ENCODE data around the gene STPG1. TPM values are rescaled to one million over a fixed set of nuclear protein-coding genes. Genes with fewer than 3 reads are reported as not detected.

The STPG1 gene
- total RNA-seq, 5 donors from 2014 or later (not counting 1 experiment from before 2014, with no cell fraction given) = 3.4 to 5.6 (median 5.4) TPM

DNA sequence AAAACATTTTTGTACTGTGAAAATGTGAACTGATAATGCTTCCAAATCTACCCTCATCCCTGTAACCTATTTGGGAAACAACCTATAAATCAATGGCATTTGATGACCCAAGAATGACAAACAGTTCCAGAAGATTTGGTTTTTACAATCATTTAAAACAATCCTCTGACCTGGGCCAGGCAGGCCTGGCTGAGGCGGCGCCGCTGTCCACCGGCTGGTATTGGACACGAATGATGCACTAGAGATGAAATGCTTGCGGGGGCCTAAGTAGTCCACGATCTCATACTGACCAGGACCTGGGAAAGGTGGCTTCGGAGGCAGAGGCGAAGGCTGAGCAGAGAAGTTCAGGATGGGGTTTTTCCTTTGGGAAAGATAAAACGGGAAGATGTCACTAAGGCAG lies 52.9 kb downstream of the STPG1 start:
- H3K27ac ChIP-seq (ENCODE audit: low read length) = no peak overlapping the region
- ATAC-seq (replicated peaks in 1 of 4) (no peak), DNase-seq (no peak)
- Mint-ChIP-seq H3K27me3 (no peaks in the 10 kb centered on the region), H3K4me3 (no peak overlapping the region), H3K27ac (no peak overlapping the region), H3K36me3 (peaks cover 22% of the 10 kb centered on the region), H3K4me1 (peaks cover 0 to 7% (median 5%) of the 10 kb centered on the region in 3 donors), H3K9me3 (no peaks in the 10 kb centered on the region)
- H3K9me3 ChIP-seq = no peaks in the 10 kb centered on the region
- no peaks in the 10 kb centered on the region for H3K27me3 ChIP-seq (replicated peaks in 1 of 2; ENCODE audit: control insufficient read depth in 2 of 2, extremely low read depth in 1 of 2, insufficient read depth in 2 of 2, low read length in 1 of 2)
- H3K4me3 ChIP-seq (ENCODE audit: control insufficient read depth in 1 of 2, extremely low read depth in 1 of 2, low read length in 1 of 2) = no peak overlapping the region
- H3K36me3 ChIP-seq (ENCODE audit: control insufficient read depth in 2 of 2, extremely low read depth in 1 of 2, insufficient read depth in 1 of 2, low read length in 1 of 2) = peaks cover 0 to 8% of the 10 kb centered on the region in 2 donors
- CTCF ChIA-PET = no interaction called here
- POLR2A ChIA-PET = no interaction called here
- no peaks in the 10 kb centered on the region for H3K4me1 ChIP-seq (ENCODE audit: control insufficient read depth in 1 of 2, extremely low read depth in 1 of 2, insufficient read depth in 2 of 2, low read length in 2 of 2)
- WGBS (ENCODE audit: insufficient coverage) = 98% methylated on average over 10 of the region's 10 CpGs

DNA sequence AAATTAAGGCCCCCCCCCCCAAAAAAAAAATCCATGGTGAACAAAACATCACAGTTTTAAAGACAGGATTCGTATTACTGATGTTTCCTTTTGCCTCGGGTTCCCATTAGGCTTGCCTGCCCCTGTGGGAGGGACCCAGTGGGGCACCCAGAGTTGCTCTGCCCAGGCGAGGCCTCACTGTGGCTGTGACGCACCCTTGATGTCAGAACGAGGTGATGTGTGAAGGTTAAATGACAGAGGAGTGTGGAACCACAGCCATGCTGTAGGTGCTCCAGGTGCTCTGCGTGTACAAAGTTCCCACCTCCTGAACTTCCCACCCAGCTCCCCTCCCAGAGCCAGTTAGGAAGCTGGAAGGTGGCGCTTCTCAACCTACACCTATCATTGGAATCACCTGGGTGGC lies 56.5 kb downstream of the STPG1 start:
- peaks cover 19% of the 10 kb centered on the region for H3K36me3 Mint-ChIP-seq

DNA sequence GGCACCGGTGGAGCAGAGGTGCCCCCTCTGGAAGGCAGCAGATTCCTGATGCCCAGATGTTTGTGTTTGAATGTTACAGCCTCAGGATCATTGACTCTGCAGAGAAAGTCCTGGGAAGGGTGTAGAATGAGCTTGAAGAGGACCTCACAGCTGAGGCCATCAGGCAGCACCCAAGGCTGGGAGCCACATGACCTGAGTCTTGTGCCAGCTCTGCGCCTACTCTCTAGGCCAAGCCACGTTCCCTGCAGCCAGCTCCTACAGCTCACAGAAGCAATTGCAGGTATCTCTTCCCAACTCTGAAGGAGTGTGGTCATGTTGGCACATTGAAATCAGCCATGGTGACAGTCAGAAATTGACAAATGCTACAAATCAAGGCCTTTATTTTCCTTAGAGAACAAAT lies 58.1 kb downstream of the STPG1 start:
- ChIA-PET POLR2A (no interaction called here), CTCF (no interaction called here)
- peaks cover 0 to 3% of the 10 kb centered on the region in 2 experiments for H3K4me1 ChIP-seq (ENCODE audit: control insufficient read depth in 1 of 2, extremely low read depth in 1 of 2, insufficient read depth in 2 of 2, low read length in 2 of 2)
- Mint-ChIP-seq H3K9me3 (no peaks in the 10 kb centered on the region), H3K4me3 (no peak overlapping the region), H3K36me3 (peaks cover 14% of the 10 kb centered on the region), H3K4me1 (peaks cover 14 to 18% (median 15%) of the 10 kb centered on the region in 3 donors), H3K27ac (no peak overlapping the region), H3K27me3 (no peaks in the 10 kb centered on the region)
- WGBS (ENCODE audit: insufficient coverage) = 83% methylated on average over 1 of the region's 3 CpGs
- no peaks in the 10 kb centered on the region for H3K27me3 ChIP-seq (replicated peaks in 1 of 2; ENCODE audit: control insufficient read depth in 2 of 2, extremely low read depth in 1 of 2, insufficient read depth in 2 of 2, low read length in 1 of 2)
- DNase-seq = no peak
- H3K27ac ChIP-seq (ENCODE audit: low read length) = no peak overlapping the region
- peaks cover 0 to 5% of the 10 kb centered on the region in 2 donors for H3K36me3 ChIP-seq (ENCODE audit: control insufficient read depth in 2 of 2, extremely low read depth in 1 of 2, insufficient read depth in 1 of 2, low read length in 1 of 2)
- no peak overlapping the region for H3K4me3 ChIP-seq (ENCODE audit: control insufficient read depth in 1 of 2, extremely low read depth in 1 of 2, low read length in 1 of 2)
- ATAC-seq (replicated peaks in 1 of 4) = no peak
- H3K9me3 ChIP-seq = no peaks in the 10 kb centered on the region

More for the DNA sequence above, 56.5 kb downstream of the STPG1 start:
- CTCF ChIA-PET = interaction anchor here in 1 of 2 donors (0.7 kb wide), 1 partner anchor 151 kb away, joined by 5 read pairs; no protein-coding TSS in a partner anchor
- Histone ChIP-seq H3K4me3 (ENCODE audit: control insufficient read depth in 1 of 2, extremely low read depth in 1 of 2, low read length in 1 of 2) (no peak overlapping the region), H3K27me3 (replicated peaks in 1 of 2; ENCODE audit: control insufficient read depth in 2 of 2, extremely low read depth in 1 of 2, insufficient read depth in 2 of 2, low read length in 1 of 2) (no peaks in the 10 kb centered on the region), H3K27ac (ENCODE audit: low read length) (no peak overlapping the region), H3K36me3 (ENCODE audit: control insufficient read depth in 2 of 2, extremely low read depth in 1 of 2, insufficient read depth in 1 of 2, low read length in 1 of 2) (peaks cover 0 to 5% of the 10 kb centered on the region in 2 donors), H3K4me1 (ENCODE audit: control insufficient read depth in 1 of 2, extremely low read depth in 1 of 2, insufficient read depth in 2 of 2, low read length in 2 of 2) (peaks cover 0 to under 1% of the 10 kb centered on the region in 2 experiments), H3K9me3 (no peaks in the 10 kb centered on the region)
- WGBS (ENCODE audit: insufficient coverage) = 88% methylated on average over 1 of the region's 7 CpGs
- Mint-ChIP-seq H3K27ac (no peak overlapping the region), H3K4me1 (peaks cover 4 to 7% (median 6%) of the 10 kb centered on the region in 3 donors), H3K9me3 (no peaks in the 10 kb centered on the region), H3K4me3 (no peak overlapping the region), H3K27me3 (no peaks in the 10 kb centered on the region)
- DNase-seq (no peak), ATAC-seq (replicated peaks in 1 of 4) (no peak)
- POLR2A ChIA-PET = interaction anchor here in 1 of 2 donors (0.6 kb wide), 1 partner anchor 42 kb away, joined by 4 read pairs; no protein-coding TSS in a partner anchor

DNA sequence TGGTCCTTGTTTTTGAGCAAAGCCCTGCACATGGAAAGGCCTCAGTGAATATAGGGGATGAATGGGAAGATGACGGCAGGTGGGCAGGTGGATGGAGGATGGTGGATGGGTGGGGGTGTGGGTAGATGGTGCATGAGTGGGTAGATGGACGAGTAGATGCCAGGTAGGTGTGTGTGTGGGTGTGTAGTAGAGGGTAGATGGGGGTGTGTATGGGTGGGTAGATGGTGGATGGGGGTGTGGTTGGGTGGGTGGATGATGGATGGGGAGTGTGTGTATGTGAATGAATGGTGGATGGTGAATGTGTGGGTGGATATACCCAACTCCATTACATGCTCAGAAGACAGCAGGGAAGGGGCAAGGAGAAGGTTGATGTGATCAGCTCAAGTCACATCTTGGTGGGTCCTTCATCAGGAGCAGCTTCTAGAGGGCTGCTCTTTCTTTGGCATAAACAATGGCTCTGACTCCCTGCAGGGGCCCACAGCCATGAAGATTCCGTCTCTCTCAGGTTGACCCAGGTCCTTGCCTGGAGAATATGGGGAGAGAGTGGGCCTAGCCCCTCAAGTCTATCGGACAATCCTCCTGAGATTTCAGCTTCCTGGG lies 60.2 kb downstream of the STPG1 start:
- no peak overlapping the region for H3K27ac ChIP-seq (ENCODE audit: low read length)
- H3K27me3 Mint-ChIP-seq = no peaks in the 10 kb centered on the region
- H3K9me3 ChIP-seq = no peaks in the 10 kb centered on the region
- peaks cover 11% of the 10 kb centered on the region for H3K36me3 Mint-ChIP-seq
- no peak overlapping the region for H3K27ac Mint-ChIP-seq
- WGBS (ENCODE audit: insufficient coverage) = 89% methylated on average over 4 of the region's 4 CpGs
- peaks cover 0 to 3% of the 10 kb centered on the region in 2 experiments for H3K4me1 ChIP-seq (ENCODE audit: control insufficient read depth in 1 of 2, extremely low read depth in 1 of 2, insufficient read depth in 2 of 2, low read length in 2 of 2)
- ChIA-PET CTCF (no interaction called here), POLR2A (no interaction called here)
- no peak overlapping the region for H3K4me3 ChIP-seq (ENCODE audit: control insufficient read depth in 1 of 2, extremely low read depth in 1 of 2, low read length in 1 of 2)
- peaks cover 14 to 24% (median 20%) of the 10 kb centered on the region in 3 donors for H3K4me1 Mint-ChIP-seq
- H3K36me3 ChIP-seq (ENCODE audit: control insufficient read depth in 2 of 2, extremely low read depth in 1 of 2, insufficient read depth in 1 of 2, low read length in 1 of 2) = no peaks in the 10 kb centered on the region
- ATAC-seq (replicated peaks in 1 of 4) (no peak), DNase-seq (no peak)
- no peaks in the 10 kb centered on the region for H3K9me3 Mint-ChIP-seq
- H3K4me3 Mint-ChIP-seq = no peak overlapping the region
- H3K27me3 ChIP-seq (replicated peaks in 1 of 2; ENCODE audit: control insufficient read depth in 2 of 2, extremely low read depth in 1 of 2, insufficient read depth in 2 of 2, low read length in 1 of 2) = no peaks in the 10 kb centered on the region

DNA sequence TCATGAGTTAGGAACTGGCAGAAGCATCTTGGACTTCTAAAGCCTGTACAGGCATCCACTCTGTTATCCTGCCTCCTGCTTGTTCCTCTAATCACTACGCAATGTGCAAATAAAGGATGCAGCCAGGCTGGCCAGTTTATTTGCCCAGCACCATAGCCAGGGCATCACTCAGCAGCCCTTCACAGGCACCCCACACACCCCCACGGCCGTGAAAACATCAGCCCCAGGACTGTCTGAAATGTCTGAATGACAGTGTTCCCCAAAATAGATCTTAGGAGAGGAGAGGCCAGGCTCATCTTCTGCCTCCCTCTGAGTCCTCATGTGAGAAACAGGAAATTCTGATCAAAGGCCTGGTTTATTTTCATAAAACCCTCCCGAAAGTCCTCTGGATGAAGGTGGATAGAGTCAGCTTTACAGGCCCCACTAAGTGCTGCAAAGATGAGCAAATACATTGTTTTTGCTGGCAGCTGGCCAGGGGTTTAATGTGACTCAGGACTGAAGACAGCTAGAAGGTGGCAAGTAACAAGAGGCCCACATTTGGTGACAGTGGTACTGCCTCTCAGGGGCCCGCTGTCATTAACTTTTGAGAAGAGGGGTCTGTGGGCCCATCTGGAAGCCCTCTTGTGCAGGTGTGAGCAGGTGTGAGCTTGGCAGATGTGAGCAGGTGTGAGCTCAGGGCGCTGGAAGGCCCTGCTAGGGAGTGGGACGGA lies 61.5 kb downstream of the STPG1 start:
- no peak for ATAC-seq (replicated peaks in 1 of 4)

DNA sequence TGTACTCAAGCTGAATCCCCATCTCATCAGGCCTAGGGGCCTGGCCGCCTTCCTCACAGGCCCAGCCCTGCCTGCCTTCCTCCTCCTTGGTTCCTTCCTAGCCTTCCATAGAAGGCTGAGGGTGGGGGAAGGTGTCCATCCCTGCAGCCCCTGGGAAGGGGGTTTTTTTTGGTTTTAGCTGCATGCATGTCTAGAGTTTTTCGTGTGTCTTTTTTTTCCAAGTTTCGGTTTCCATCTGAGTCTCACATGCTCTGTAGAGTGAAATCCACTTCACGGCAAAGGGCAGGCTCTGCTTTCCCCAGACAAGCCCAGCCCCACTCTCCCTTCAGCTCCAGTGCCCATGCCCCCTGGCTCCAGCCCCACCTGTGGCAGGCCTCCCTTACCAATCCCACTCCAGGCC lies 62.3 kb downstream of the STPG1 start:
- Histone ChIP-seq H3K27ac (ENCODE audit: low read length) (no peak overlapping the region), H3K9me3 (no peaks in the 10 kb centered on the region), H3K36me3 (ENCODE audit: control insufficient read depth in 2 of 2, extremely low read depth in 1 of 2, insufficient read depth in 1 of 2, low read length in 1 of 2) (no peaks in the 10 kb centered on the region), H3K27me3 (replicated peaks in 1 of 2; ENCODE audit: control insufficient read depth in 2 of 2, extremely low read depth in 1 of 2, insufficient read depth in 2 of 2, low read length in 1 of 2) (peaks cover 0 to 13% of the 10 kb centered on the region in 2 experiments), H3K4me3 (ENCODE audit: control insufficient read depth in 1 of 2, extremely low read depth in 1 of 2, low read length in 1 of 2) (no peak overlapping the region), H3K4me1 (ENCODE audit: control insufficient read depth in 1 of 2, extremely low read depth in 1 of 2, insufficient read depth in 2 of 2, low read length in 2 of 2) (peaks cover 0 to 3% of the 10 kb centered on the region in 2 experiments)
- 50% methylated on average over 1 of the region's 4 CpGs for WGBS (ENCODE audit: insufficient coverage)
- ATAC-seq (replicated peaks in 1 of 4) (no peak), DNase-seq (no peak)
- H3K27ac Mint-ChIP-seq = peak overlapping the region in 1 of 2 donors; percentile 91
- CTCF ChIA-PET = no interaction called here
- no peaks in the 10 kb centered on the region for H3K36me3 Mint-ChIP-seq
- POLR2A ChIA-PET = no interaction called here
- no peaks in the 10 kb centered on the region for H3K9me3 Mint-ChIP-seq
- peaks cover 14 to 24% (median 20%) of the 10 kb centered on the region in 3 donors for H3K4me1 Mint-ChIP-seq
- H3K27me3 Mint-ChIP-seq = peaks cover 0 to 2% of the 10 kb centered on the region in 2 donors
- peak overlapping the region in 2 of 3 donors; percentile 35 to 57 for H3K4me3 Mint-ChIP-seq

More for the DNA sequence above, 61.5 kb downstream of the STPG1 start:
- H3K36me3 ChIP-seq (ENCODE audit: control insufficient read depth in 2 of 2, extremely low read depth in 1 of 2, insufficient read depth in 1 of 2, low read length in 1 of 2) = no peaks in the 10 kb centered on the region
- peak in 1 of 35 experiments; percentile 6 for DNase-seq
- Mint-ChIP-seq H3K27ac (peak overlapping the region in 1 of 2 donors; percentile 67), H3K27me3 (no peaks in the 10 kb centered on the region), H3K36me3 (peaks cover 6% of the 10 kb centered on the region), H3K4me3 (no peak overlapping the region), H3K9me3 (no peaks in the 10 kb centered on the region), H3K4me1 (peaks cover 14 to 24% (median 20%) of the 10 kb centered on the region in 3 donors)
- H3K27me3 ChIP-seq (replicated peaks in 1 of 2; ENCODE audit: control insufficient read depth in 2 of 2, extremely low read depth in 1 of 2, insufficient read depth in 2 of 2, low read length in 1 of 2) = peaks cover 0 to 6% of the 10 kb centered on the region in 2 experiments
- 63% methylated on average over 5 of the region's 7 CpGs for WGBS (ENCODE audit: insufficient coverage)
- CTCF ChIA-PET = no interaction called here
- H3K4me1 ChIP-seq (ENCODE audit: control insufficient read depth in 1 of 2, extremely low read depth in 1 of 2, insufficient read depth in 2 of 2, low read length in 2 of 2) = peaks cover 0 to 3% of the 10 kb centered on the region in 2 experiments
- no peaks in the 10 kb centered on the region for H3K9me3 ChIP-seq
- POLR2A ChIA-PET = no interaction called here
- H3K4me3 ChIP-seq (ENCODE audit: control insufficient read depth in 1 of 2, extremely low read depth in 1 of 2, low read length in 1 of 2) = no peak overlapping the region
- no peak overlapping the region for H3K27ac ChIP-seq (ENCODE audit: low read length)

Measured in T-cell (primary cell).